ENCODE data around the gene ATP2A1. TPM values are rescaled to one million over a fixed set of nuclear protein-coding genes. Genes with fewer than 3 reads are reported as not detected.

ATP2A1 gene
- total RNA-seq, 4 donors from 2014 or later: 1.6 TPM; not detected in 3

DNA sequence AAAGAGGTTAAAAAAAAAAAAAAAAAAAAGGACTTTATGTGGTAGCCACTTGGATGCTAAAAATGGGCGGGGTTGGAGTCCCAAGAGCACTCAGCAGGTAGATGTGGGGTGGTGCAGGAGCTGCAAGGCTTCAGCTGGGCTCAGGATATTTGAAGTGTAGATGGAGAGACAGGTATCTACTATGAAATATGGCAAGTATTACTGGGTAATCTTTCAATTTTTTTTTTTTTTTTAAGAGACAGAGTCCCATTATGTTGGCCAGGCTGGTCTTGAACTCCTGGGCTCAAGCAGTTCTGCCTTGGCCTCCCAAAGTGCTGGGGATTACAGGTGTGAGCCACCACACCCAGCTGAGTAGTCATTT lies 39.8 kb upstream of the ATP2A1 start:
- TF ChIP-seq POLR2A (IDR thresholded peaks at IDR 0.05): no peak
- TF ChIP-seq, protein P1, sequence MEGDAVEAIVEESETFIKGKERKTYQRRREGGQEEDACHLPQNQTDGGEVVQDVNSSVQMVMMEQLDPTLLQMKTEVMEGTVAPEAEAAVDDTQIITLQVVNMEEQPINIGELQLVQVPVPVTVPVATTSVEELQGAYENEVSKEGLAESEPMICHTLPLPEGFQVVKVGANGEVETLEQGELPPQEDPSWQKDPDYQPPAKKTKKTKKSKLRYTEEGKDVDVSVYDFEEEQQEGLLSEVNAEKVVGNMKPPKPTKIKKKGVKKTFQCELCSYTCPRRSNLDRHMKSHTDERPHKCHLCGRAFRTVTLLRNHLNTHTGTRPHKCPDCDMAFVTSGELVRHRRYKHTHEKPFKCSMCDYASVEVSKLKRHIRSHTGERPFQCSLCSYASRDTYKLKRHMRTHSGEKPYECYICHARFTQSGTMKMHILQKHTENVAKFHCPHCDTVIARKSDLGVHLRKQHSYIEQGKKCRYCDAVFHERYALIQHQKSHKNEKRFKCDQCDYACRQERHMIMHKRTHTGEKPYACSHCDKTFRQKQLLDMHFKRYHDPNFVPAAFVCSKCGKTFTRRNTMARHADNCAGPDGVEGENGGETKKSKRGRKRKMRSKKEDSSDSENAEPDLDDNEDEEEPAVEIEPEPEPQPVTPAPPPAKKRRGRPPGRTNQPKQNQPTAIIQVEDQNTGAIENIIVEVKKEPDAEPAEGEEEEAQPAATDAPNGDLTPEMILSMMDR (IDR thresholded peaks at IDR 0.05): no peak
- no peaks in the 10 kb centered on the region for H3K36me3 ChIP-seq
- H3K9me3 ChIP-seq: no peaks in the 10 kb centered on the region
- no peak overlapping the region for H3K4me3 ChIP-seq
- intact Hi-C loops (cut with DNase I; ENCODE audit: low total_unique reads): no loop called here
- H3K4me1 ChIP-seq: no peaks in the 10 kb centered on the region
- H3K27me3 ChIP-seq: no peaks in the 10 kb centered on the region
- no peak for DNase-seq
- H3K27ac ChIP-seq: no peak overlapping the region

DNA sequence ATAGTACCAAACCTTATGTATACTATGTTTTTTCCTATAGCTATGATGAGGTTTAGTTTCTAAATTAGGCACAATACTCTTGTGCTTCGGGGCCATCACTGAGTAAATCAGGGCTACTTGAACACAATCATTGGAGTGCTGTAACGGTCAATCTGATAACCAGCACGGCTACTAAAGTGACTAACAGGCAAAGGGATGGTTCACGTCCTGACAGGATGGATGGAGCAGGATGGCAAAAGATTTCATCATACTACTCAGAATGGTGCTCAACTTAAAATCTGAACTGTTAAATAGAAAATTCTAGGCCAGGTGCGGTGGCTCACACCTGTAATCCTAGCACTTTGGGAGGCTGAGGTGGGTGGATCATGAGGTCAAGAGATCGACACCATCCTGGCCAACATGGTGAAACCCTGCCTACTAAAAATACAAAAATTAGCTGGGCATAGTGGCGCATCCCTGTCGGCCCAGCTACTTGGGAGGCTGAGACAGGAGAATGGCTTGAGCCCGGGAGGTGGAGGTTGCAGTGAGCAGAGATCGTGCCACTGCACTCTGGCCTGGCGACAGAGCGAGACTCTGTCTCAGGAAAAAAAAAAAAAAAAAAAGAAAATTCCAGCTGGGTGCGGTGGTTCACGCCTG lies 39.2 kb upstream of the ATP2A1 start:
- no peak overlapping the region for H3K27ac ChIP-seq

DNA sequence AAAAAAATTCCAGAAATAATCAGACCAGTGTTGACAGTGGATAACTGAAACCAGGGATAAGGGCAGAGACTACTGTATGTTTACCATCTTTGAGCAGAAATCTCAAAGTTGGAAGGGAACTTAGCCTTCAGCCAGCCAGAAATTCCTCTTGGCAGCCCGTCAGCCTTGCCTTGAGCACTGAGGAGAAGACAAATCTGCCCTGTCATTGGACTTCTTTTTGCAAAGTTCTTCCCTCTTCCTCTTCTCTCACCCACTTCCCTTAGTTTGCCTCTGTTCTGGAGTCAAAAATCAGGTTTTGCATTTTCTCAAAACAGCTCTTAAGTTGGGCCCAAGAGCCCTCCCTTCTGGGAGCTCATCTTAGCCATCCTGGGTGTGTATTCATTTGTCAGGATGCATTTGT lies 38.4 kb upstream of the ATP2A1 start:
- Histone ChIP-seq H3K27ac (no peak overlapping the region), H3K27me3 (no peaks in the 10 kb centered on the region), H3K9me3 (no peaks in the 10 kb centered on the region), H3K36me3 (no peaks in the 10 kb centered on the region), H3K4me3 (no peak overlapping the region), H3K4me1 (peaks cover 0 to under 1% of the 10 kb centered on the region in 2 donors)
- DNase-seq: no peak
- TF ChIP-seq POLR2A (IDR thresholded peaks at IDR 0.05): no peak
- TF ChIP-seq, protein P1 (IDR thresholded peaks at IDR 0.05): no peak
- intact Hi-C loops (cut with DNase I; ENCODE audit: low total_unique reads): no loop called here

More for the DNA sequence above, 39.2 kb upstream of the ATP2A1 start:
- no peaks in the 10 kb centered on the region for H3K4me1 ChIP-seq
- DNase-seq: no peak
- H3K4me3 ChIP-seq: no peak overlapping the region
- TF ChIP-seq, protein P1 (IDR thresholded peaks at IDR 0.05): no peak
- no peak for TF ChIP-seq POLR2A (IDR thresholded peaks at IDR 0.05)
- no peaks in the 10 kb centered on the region for H3K27me3 ChIP-seq
- H3K9me3 ChIP-seq: no peaks in the 10 kb centered on the region
- H3K36me3 ChIP-seq: no peaks in the 10 kb centered on the region
- intact Hi-C loops (cut with DNase I; ENCODE audit: low total_unique reads): no loop called here

DNA sequence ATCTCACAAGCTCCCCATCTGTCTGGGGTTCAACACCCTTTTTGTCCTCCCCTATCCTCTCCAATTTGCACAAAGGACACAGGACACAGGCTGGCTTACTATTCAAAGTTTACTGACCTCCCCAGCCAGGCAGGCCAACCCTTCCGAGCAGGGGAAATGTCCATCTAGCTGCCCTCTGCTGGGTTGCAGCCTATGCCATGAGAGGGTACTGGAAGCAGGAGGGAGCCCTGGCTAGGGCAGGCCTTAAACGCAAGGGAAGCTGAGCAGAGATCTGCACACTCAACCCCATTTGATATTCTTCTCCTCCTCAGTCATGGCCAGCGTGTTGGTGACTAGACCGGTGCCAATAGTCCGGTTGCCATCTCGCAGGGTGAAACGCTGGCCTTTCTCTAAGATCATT lies 35.6 kb upstream of the ATP2A1 start:
- intact Hi-C loops (cut with DNase I; ENCODE audit: low total_unique reads): no loop called here
- Histone ChIP-seq H3K27me3 (no peaks in the 10 kb centered on the region), H3K27ac (no peak overlapping the region), H3K36me3 (no peaks in the 10 kb centered on the region), H3K4me3 (no peak overlapping the region), H3K4me1 (peaks cover 3 to 7% of the 10 kb centered on the region in 2 donors), H3K9me3 (no peaks in the 10 kb centered on the region)
- no peak for DNase-seq
- TF ChIP-seq POLR2A (IDR thresholded peaks at IDR 0.05): no peak
- TF ChIP-seq, protein P1 (IDR thresholded peaks at IDR 0.05): no peak

DNA sequence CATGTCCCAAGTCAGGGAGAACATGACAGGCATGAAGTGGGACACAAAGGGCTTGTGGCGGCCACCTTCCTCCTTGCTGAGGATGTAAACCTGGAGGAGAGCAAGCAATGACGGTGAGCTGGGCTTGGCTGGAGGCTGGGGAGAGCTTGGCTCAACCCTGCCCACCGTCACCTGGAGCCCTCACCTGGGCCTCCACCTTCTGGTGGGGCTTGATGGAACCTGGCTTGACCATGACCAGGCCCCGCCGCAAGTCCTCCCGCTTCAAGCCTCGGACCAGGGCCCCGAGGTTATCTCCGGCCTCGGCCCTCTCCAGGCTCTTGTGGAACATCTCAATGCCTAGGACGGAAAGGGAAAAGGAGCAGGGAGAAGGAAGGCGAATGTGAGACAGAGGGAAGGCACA lies 34.5 kb upstream of the ATP2A1 start:
- Histone ChIP-seq H3K9me3 (no peaks in the 10 kb centered on the region), H3K27me3 (no peaks in the 10 kb centered on the region), H3K36me3 (no peaks in the 10 kb centered on the region), H3K4me3 (no peak overlapping the region), H3K4me1 (peaks cover 3 to 7% of the 10 kb centered on the region in 2 donors), H3K27ac (no peak overlapping the region)
- no peak for TF ChIP-seq POLR2A (IDR thresholded peaks at IDR 0.05)
- TF ChIP-seq, protein P1 (IDR thresholded peaks at IDR 0.05): no peak
- no peak for DNase-seq
- intact Hi-C loops (cut with DNase I; ENCODE audit: low total_unique reads): no loop called here

Measured in uterus (tissue), 4 donors.